ENCODE results near the gene TRIM71.

DNA sequence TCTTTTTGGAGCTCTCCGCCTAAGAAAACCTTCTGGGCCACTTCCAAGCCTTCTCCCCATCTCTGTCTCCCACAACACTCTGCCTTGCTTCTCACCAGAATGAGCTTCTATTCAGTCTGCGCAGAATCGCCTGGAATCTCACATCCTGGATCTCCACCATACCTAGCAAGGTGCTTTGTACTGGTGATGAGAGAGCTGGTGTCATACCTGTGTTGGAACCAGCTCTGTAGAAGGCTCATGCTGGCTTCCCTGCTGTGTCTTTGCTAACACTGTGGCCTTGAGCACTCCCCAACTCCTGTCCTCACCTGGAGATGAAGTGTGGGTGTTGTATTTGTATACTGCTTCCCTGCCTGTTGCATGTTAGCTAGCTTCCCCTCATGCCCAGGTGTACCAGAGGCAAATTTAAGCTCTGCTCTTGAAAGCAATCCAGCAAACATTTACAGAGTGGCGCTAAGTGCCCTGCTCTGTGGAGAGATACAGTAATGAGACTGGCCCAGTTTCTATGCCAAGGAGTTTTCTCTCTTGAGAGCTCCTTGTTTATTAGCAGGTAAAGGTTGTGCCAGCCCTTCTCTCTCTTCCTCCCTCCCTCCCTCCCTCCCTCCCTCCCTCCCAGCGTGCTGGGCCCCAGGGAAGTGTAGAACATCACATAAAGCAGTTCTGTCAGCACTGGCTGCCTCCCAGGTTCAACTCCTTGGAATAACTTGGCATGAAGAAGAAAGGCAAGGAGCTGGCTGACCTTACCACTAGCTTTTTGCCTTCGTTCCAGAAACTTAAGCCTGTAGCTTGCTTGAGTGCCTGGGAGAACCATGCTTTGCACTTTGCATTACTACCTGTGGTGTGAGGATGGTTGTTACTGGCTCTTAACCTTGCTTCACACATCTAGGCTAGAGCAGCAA lies 54.9 kb downstream of the TRIM71 start:
- TF ChIP-seq POLR2A (IDR thresholded peaks at IDR 0.05), result no peak
- TF ChIP-seq, protein P1, sequence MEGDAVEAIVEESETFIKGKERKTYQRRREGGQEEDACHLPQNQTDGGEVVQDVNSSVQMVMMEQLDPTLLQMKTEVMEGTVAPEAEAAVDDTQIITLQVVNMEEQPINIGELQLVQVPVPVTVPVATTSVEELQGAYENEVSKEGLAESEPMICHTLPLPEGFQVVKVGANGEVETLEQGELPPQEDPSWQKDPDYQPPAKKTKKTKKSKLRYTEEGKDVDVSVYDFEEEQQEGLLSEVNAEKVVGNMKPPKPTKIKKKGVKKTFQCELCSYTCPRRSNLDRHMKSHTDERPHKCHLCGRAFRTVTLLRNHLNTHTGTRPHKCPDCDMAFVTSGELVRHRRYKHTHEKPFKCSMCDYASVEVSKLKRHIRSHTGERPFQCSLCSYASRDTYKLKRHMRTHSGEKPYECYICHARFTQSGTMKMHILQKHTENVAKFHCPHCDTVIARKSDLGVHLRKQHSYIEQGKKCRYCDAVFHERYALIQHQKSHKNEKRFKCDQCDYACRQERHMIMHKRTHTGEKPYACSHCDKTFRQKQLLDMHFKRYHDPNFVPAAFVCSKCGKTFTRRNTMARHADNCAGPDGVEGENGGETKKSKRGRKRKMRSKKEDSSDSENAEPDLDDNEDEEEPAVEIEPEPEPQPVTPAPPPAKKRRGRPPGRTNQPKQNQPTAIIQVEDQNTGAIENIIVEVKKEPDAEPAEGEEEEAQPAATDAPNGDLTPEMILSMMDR (IDR thresholded peaks at IDR 0.05), result no peak

All from Peyer's patch (tissue), 4 donors.